Keratinocyte (primary cell): ENCODE results near the gene RNASE13.

ENCODE experiments used
- CTCF ChIP-seq, 3 experiments: IDR thresholded peaks in 1 of 3; conservative IDR thresholded peaks in 1 of 3; optimal IDR thresholded peaks in 1 of 3; 2 replicates in 2 of 3; 3 replicates in 1 of 3; pipeline versions ENCODE3 to v1.5.1; 2011; ENCODE audit warnings: low read length in 3 of 3, mild to moderate bottlenecking in 3 of 3, moderate library complexity in 2 of 3, control low read depth in 1 of 3, inconsistent platforms in 1 of 3; ENCODE audit not compliant: insufficient read depth in 2 of 3; ENCODE audit errors: extremely low read depth in 1 of 3
- EZH2 ChIP-seq: IDR thresholded peaks from one replicate; pipeline ENCODE4 v1.6.1; 2012; ENCODE audit warnings: inconsistent platforms, mild to moderate bottlenecking, low read length, moderate library complexity

GRCh38 chr14:21036751-21037150 lies 2.1 kb upstream of the RNASE13 start:
- TF ChIP-seq CTCF (optimal IDR thresholded peaks at IDR 0.05 in 1 of 3, IDR thresholded peaks at IDR 0.05 in 1 of 3, conservative IDR thresholded peaks at IDR 0.05 in 1 of 3; ENCODE audit: extremely low read depth in 1 of 3, insufficient read depth in 2 of 3, low read length in 3 of 3) (no peak), EZH2 (no peak)
